WI38 (cell line): Measurements from ENCODE around the gene TAS2R4.
"Not testable (repeated sequence)": the region's sequence is repeated elsewhere in the genome, so short reads cannot be mapped to it uniquely, and the experiment has no call there.

Experiments used
- H3K4me3 ChIP-seq: 2 replicates; pipeline ENCODE4 v1.5.1; 2011; ENCODE audit warnings: low read depth, mild to moderate bottlenecking, control low read depth, low read length
- CTCF ChIP-seq: IDR thresholded peaks from 2 replicates; pipeline ENCODE4 v1.5.1; 2012; ENCODE audit warnings: low read depth, mild to moderate bottlenecking, control low read depth, low read length

Gene TAS2R4

GRCh38 chr7:141739250-141739649, 37.2 kb upstream of the TAS2R4 start:
- H3K4me3 ChIP-seq: peak overlapping the region; percentile 70
- TF ChIP-seq CTCF: no peak

GRCh38 chr7:141742229-141742628, 34.2 kb upstream of the TAS2R4 start:
- TF ChIP-seq CTCF: no peak
- H3K4me3 ChIP-seq: no peak overlapping the region

GRCh38 chr7:141744131-141744530, 32.3 kb upstream of the TAS2R4 start:
- no peak for TF ChIP-seq CTCF
- H3K4me3 ChIP-seq: no peak overlapping the region

- no peak overlapping the region for H3K4me3 ChIP-seq
Observed at GRCh38 chr7:141748396-141748795, 28.1 kb upstream of the TAS2R4 start.

GRCh38 chr7:141751904-141752303, 24.6 kb upstream of the TAS2R4 start:
- not testable (repeated sequence) for H3K4me3 ChIP-seq

More at GRCh38 chr7:141748396-141748795, 28.1 kb upstream of the TAS2R4 start:
- no peak for TF ChIP-seq CTCF

- H3K4me3 ChIP-seq: no peak overlapping the region
- TF ChIP-seq CTCF: no peak
Observed at GRCh38 chr7:141752634-141753033, 23.8 kb upstream of the TAS2R4 start.

- peak; percentile 29 for TF ChIP-seq CTCF
- H3K4me3 ChIP-seq: no peak overlapping the region
Observed at GRCh38 chr7:141754939-141755338, 21.5 kb upstream of the TAS2R4 start.

GRCh38 chr7:141763797-141764196, 12.7 kb upstream of the TAS2R4 start, which contains the start of gene TAS2R3:
TAS2R3 (plus strand) TSS chr7:141764097; CDS start chr7:141764159, 62 bp downstream.
- no peak within 1 kb of the TSS for H3K4me3 ChIP-seq
- no peak for TF ChIP-seq CTCF

GRCh38 chr7:141770083-141770583, 6.3 kb upstream of the TAS2R4 start:
- H3K4me3 ChIP-seq: not testable (repeated sequence)
